Left lung (tissue), 10 donors: ENCODE results near the gene MAIP1. TPM values are rescaled to one million over a fixed set of nuclear protein-coding genes. Genes with fewer than 3 reads are reported as not detected.
"Not testable (repeated sequence)": the region's sequence is repeated elsewhere in the genome, so short reads cannot be mapped to it uniquely, and the experiment has no call there.

Experiments used
- ATAC-seq: fragments of 200-7000 bp; cut with Tn5 transposase; one replicate; pipeline ENCODE4 v1.9.1; 2020; ENCODE audit warnings: moderate library complexity
- DNase-seq, 4 donors: peaks; one replicate each; pipeline ENCODE4 v3.0.0-alpha.2; 2013 to 2020
- H3K27ac ChIP-seq, 2 donors: fragments of 200-600 bp; sonication (generic) in 1 of 2; one replicate each; pipeline versions ENCODE4 v1.5.0 to v1.8.0; 2020 to 2021
- H3K27me3 ChIP-seq, 2 donors: fragments of 200-600 bp; sonication (generic) in 1 of 2; one replicate each; pipeline versions ENCODE4 v1.5.0 to v1.8.0; 2020 to 2021
- H3K36me3 ChIP-seq, 2 donors: fragments of 200-600 bp; sonication (generic) in 1 of 2; one replicate each; pipeline versions ENCODE4 v1.5.0 to v1.8.0; 2020 to 2021
- H3K4me1 ChIP-seq, 2 donors: fragments of 200-600 bp; one replicate each; pipeline ENCODE4 v1.8.0; 2021
- H3K4me3 ChIP-seq, 2 donors: fragments of 200-600 bp; sonication (generic) in 1 of 2; one replicate each; pipeline versions ENCODE4 v1.5.0 to v1.8.0; 2020 to 2021; ENCODE audit warnings: mild to moderate bottlenecking in 1 of 2
- H3K9me3 ChIP-seq, 2 donors: fragments of 200-600 bp; sonication (generic) in 1 of 2; one replicate each; pipeline versions ENCODE4 v1.5.0 to v1.8.0; 2020 to 2021
- intact Hi-C, 2 donors: fragments of 100-400 bp; cut with DNase I; formaldehyde crosslinking; loops; one replicate each; pipeline versions ENCODE4 v1.11.2 to v1.14.2; 2022
- polyA plus RNA-seq, 6 donors: library from polyadenylated mRNA; unstranded; fragments of 120-200 nt; gene quantifications; one replicate each; pipeline ENCODE4 v1.2.1, GENCODE V29; 2013; ENCODE audit not compliant: insufficient read length in 6 of 6
- total RNA-seq, 2 donors: library from RNA; stranded (reverse); fragmentation: NEBNext Ultra II Directional; extraction: Animal tissue kit (Norgen Biotek cat#: 25700); gene quantifications; one replicate each; pipeline ENCODE4 v1.2.1, GENCODE V29; 2021
- TF ChIP-seq, protein P1 (sequence below), 2 donors: fragments of 200-600 bp; sonication (generic) in 1 of 2; IDR thresholded peaks; one replicate each; pipeline versions ENCODE4 v1.5.0 to v1.8.0; 2021; ENCODE audit warnings: antibody characterized with exemption in 2 of 2
- donor health status: DM: no; HTN: yes; CAD: no.
- donor health status: DM: no; HTN: no; CAD: no.

The MAIP1 gene
- total and polyA plus RNA-seq, 8 donors = 14.7 to 25.8 (median 22.1) TPM

DNA sequence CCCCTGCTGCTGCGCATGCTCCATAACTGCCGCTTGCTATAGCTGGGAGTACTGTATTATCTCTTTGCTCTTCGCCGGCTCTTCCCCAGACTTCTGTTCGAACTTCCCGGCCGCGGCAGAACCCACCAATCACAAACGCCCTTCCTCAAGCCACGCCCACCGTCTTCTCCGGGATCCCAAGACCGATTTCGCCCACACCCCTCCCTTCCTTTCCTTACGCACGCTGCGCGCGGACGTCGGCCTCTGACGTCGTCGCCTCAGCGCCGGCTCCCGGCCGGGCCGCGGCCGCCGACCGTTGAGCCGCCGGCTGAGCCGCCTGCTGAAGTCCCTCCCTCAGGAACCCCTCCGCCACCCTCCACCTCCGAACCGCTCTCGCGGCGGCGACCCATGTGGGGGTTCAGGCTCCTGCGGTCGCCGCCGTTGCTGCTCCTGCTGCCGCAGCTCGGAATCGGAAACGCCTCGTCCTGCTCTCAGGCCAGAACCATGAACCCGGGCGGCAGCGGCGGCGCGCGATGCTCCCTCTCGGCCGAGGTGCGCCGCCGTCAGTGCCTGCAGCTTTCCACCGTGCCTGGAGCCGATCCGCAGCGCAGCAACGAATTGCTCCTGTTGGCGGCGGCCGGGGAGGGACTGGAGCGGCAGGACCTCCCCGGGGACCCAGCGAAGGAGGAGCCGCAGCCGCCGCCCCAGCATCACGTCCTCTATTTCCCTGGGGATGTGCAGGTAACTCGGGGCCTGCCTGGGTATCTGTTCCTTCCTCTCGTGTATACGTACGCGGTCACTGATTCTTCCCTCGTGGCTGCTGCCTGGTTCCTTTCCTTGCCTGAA, 44.1 kb upstream of the MAIP1 start, which contains the start of gene C2orf69:
C2orf69 (plus strand) TSS at position 242 of the 825 bp plus-strand sequence; CDS start at position 388, 146 bp downstream.
- peak within 1 kb of the TSS; percentile 90 to 96 for H3K27ac ChIP-seq
- intact Hi-C loops = no loop called here

DNA sequence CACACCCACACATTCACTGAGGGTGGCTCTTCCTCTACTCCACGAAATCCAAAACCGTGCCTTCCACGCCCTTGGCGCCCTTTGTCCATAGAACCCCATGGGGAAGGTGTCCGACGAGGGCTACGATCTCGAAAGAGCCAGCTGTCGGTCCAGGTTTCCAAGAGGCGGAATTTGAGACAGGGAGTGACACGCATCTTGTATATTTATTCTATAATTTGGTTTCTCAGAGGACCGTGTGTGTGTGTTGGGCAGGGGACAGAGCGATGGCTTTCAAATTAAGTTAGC, 43.6 kb upstream of the MAIP1 start:
- ATAC-seq = no peak
- Histone ChIP-seq H3K27me3 (no peaks in the 10 kb centered on the region), H3K27ac (peak overlapping the region; percentile 90 to 96), H3K4me3 (peak overlapping the region; percentile 72), H3K9me3 (no peaks in the 10 kb centered on the region), H3K4me1 (peaks cover 15 to 32% of the 10 kb centered on the region in 2 donors), H3K36me3 (peaks cover 0 to 6% of the 10 kb centered on the region in 2 donors)
- no peak for DNase-seq
- TF ChIP-seq, protein P1, sequence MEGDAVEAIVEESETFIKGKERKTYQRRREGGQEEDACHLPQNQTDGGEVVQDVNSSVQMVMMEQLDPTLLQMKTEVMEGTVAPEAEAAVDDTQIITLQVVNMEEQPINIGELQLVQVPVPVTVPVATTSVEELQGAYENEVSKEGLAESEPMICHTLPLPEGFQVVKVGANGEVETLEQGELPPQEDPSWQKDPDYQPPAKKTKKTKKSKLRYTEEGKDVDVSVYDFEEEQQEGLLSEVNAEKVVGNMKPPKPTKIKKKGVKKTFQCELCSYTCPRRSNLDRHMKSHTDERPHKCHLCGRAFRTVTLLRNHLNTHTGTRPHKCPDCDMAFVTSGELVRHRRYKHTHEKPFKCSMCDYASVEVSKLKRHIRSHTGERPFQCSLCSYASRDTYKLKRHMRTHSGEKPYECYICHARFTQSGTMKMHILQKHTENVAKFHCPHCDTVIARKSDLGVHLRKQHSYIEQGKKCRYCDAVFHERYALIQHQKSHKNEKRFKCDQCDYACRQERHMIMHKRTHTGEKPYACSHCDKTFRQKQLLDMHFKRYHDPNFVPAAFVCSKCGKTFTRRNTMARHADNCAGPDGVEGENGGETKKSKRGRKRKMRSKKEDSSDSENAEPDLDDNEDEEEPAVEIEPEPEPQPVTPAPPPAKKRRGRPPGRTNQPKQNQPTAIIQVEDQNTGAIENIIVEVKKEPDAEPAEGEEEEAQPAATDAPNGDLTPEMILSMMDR (IDR thresholded peaks at IDR 0.05) = no peak
- intact Hi-C loops = no loop called here

More for the DNA sequence above, 44.1 kb upstream of the MAIP1 start, which contains the start of gene C2orf69:
- peaks cover 15 to 32% of the 10 kb centered on the region in 2 donors for H3K4me1 ChIP-seq
- peak; percentile 99 for ATAC-seq
- DNase-seq = peak; percentile 97 to 98 (median 98)
- H3K36me3 ChIP-seq = peaks cover 0 to under 1% of the 10 kb centered on the region in 2 donors
- TF ChIP-seq, protein P1 (IDR thresholded peaks at IDR 0.05) = no peak
- no peaks in the 10 kb centered on the region for H3K27me3 ChIP-seq
- H3K9me3 ChIP-seq = no peaks in the 10 kb centered on the region
- H3K4me3 ChIP-seq = peak within 1 kb of the TSS; percentile 72

- intact Hi-C loops, H3K27ac ChIP-seq, H3K9me3 ChIP-seq, ATAC-seq, H3K27me3 ChIP-seq, DNase-seq: not testable (repeated sequence)
- peaks cover 0 to 13% of the 10 kb centered on the region in 2 donors for H3K36me3 ChIP-seq
- peak overlapping the region; percentile 72 for H3K4me3 ChIP-seq
- H3K4me1 ChIP-seq = peaks cover 15 to 32% of the 10 kb centered on the region in 2 donors
These were observed 42.7 kb upstream of the MAIP1 start for GRCh38 chr2:199912553-199913114.

- Histone ChIP-seq H3K36me3 (peaks cover 0 to 28% of the 10 kb centered on the region in 2 donors), H3K4me1 (peaks cover 15 to 32% of the 10 kb centered on the region in 2 donors), H3K4me3 (no peak overlapping the region), H3K27ac (no peak overlapping the region), H3K27me3 (no peaks in the 10 kb centered on the region), H3K9me3 (peaks cover 0 to 4% of the 10 kb centered on the region in 2 donors)
- intact Hi-C loops = no loop called here
- DNase-seq (no peak), ATAC-seq (no peak)
- TF ChIP-seq, protein P1 (IDR thresholded peaks at IDR 0.05) = no peak
These were observed 40.9 kb upstream of the MAIP1 start for GRCh38 chr2:199914372-199914958.

- Histone ChIP-seq H3K4me3 (no peak overlapping the region), H3K4me1 (peaks cover 11 to 24% of the 10 kb centered on the region in 2 donors), H3K27ac (no peak overlapping the region), H3K27me3 (no peaks in the 10 kb centered on the region), H3K36me3 (peaks cover 0 to 28% of the 10 kb centered on the region in 2 donors), H3K9me3 (peaks cover 0 to 4% of the 10 kb centered on the region in 2 donors)
- no peak for ATAC-seq
- no peak for DNase-seq
- TF ChIP-seq, protein P1 (IDR thresholded peaks at IDR 0.05) = no peak
- intact Hi-C loops = no loop called here
These were observed 38.4 kb upstream of the MAIP1 start for GRCh38 chr2:199916980-199917379.
